ACHN (cell line): ENCODE data around the gene KCTD4.
A peak's percentile ranks its signal among the peaks of the same experiment; 100 is the strongest.

Experiments used
- DNase-seq: peaks from one replicate; pipeline ENCODE4 v3.0.0-alpha.2; 2015
- in situ Hi-C: cut with HindIII; loops from 2 replicates; pipeline ENCODE4 v1.10.0; 2017; ENCODE audit warnings: low sequenced_read_pairs, low pct_ligation_motif_present, low pct_unique_long_range_greater_than_20kb

Gene KCTD4

DNA sequence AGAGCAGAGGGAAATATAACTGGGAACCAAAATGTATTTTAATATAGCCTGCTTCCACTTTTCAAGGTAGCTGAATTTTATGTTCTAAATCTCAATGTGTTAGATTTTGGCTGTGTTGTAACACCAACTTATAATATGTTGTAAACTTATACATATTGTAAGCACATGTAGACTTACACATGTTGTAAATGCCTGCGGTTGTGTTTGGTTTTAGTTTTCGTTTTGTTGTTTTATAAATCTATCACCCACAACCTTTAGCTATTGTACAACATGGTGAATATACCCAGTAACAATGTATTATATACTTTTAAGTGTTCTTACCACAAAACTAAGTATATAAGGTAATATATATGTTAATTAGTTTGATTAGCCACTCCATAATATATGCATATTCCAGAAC, 15.6 kb downstream of the KCTD4 start:
- DNase-seq, result no peak
- in situ Hi-C loops, result no loop called here

DNA sequence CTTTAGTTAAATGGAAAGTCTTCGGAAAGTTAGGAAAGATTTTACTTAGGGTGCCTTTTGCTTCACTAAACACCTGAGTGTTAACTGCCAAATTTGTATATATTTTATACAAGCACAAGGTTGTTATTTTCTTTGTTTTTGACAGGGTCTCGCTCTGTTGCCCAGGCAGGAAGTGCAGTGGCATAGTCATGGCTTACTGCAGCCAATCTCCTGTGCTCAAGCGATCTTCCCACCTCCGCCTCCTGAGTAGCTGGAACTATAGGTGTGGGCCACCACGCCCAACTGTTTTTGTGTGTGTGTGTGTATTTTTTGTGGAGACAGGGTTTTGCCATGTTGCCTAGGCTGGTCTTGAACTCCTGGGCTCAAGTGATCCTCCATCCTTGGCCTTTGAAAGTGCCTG, 16.2 kb downstream of the KCTD4 start:
- DNase-seq, result no peak
- in situ Hi-C loops, result no loop called here

GRCh38 chr13:45180713-45181601, 19.9 kb downstream of the KCTD4 start:
- DNase-seq, result peak; percentile 45

GRCh38 chr13:45180303-45180702, 20.5 kb downstream of the KCTD4 start:
- no peak for DNase-seq
- in situ Hi-C loops, result no loop called here

More at GRCh38 chr13:45180713-45181601, 19.9 kb downstream of the KCTD4 start:
- in situ Hi-C loops, result no loop called here

DNA sequence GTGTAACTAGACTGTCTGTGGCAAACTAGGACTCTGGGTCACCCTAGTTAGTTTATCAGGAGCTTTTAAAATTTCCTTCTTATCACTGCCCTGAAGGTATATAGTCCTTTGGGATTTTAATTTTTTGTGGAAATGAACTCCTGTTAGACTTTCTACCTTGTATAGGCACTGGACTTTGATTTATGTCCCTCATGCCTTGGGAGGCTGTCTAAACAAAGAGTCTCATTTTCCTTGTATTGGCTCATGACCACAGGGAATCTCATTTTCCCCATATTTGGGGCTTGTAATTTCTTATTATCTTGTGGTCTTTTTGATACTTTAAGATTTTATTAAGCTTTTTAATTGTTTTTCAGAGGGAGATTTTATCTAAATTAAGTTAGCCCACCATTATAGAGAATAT, 21.4 kb downstream of the KCTD4 start:
- no peak for DNase-seq
- in situ Hi-C loops, result no loop called here

DNA sequence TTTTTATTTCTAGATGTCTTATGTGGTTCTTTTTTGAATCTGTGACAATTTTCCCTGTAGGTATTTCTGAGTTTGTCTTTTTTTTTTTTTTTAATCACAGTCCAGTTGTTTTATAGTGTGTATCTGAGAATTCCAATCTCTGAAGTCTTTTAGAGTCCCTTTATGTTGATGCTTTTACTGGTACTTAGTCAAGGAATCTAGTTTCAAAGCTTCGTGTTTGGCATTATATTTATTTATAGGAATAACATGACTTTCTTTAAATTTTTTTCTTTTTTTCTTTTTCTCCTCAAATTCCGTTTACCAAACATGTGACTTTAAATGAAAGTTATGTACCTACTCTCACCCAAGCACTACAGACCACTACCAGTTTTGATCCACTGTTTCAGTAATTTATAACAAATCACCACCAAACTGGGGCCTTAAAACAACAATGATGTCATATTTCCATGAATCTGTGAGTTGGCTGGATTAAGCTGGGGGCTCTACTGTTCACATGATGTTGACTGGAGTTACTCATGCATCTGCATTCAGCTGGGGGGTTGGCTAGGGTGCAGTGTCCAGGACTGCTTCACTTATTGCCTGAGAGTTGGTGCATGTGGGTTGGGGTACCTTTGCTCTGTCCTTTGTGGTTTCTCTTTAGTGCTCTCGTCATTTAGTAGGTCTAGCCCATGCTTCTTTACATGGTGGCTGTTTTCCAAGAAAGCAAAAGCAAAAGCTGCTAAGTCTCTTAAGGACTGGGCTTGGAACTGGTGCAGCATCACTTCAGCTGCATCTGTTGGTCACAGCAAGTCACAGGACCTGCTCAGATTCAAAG, 22.3 kb downstream of the KCTD4 start:
- in situ Hi-C loops, result no loop called here
- DNase-seq, result peak; percentile 78

DNA sequence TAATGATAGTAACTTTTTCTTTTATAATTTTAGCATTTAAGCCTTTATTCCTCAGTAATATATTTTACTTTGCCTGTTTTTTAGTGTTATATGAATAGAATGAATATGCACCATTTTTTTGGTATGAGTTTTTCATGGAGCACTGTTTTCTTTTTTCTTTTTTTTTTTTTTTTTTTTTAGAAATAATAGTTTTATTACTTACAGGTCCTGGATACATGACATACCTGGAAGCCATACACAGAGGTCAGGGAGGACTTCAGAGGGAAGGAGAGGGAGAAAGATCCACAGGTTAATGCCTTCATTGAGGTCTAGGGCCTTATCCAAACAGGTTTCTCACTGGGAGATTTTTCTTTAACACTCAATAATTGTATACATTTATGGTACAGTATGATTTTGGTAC, 26.4 kb downstream of the KCTD4 start:
- DNase-seq, result no peak
- in situ Hi-C loops, result no loop called here

GRCh38 chr13:45168555-45168930, 32.3 kb downstream of the KCTD4 start:
- DNase-seq, result no peak
- in situ Hi-C loops, result no loop called here

GRCh38 chr13:45167611-45168554, 33.0 kb downstream of the KCTD4 start:
- DNase-seq, result no peak
- in situ Hi-C loops, result no loop called here

DNA sequence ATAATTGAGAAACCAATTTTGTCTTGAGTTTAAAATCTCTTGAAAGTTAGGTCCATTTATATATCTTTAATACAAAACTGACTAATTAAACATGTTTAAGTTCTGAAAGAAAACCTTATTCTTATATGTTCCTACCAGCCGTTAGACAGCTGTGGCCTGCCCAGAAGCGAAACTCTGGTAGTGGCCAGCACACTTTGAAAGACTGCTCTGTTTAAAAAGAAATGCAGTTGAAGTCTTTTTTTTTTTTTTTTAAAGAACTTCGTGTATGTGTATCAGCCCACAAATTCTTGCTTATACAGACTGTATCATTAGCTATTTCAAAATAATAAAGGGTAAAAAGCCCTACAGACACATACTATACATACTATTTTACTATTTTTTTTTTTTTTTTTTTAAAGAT, 34.0 kb downstream of the KCTD4 start:
- no peak for DNase-seq
- in situ Hi-C loops, result no loop called here

- DNase-seq, result peak; percentile 84
- in situ Hi-C loops, result no loop called here
Measured at GRCh38 chr13:45162821-45163220, 38.0 kb downstream of the KCTD4 start.

DNA sequence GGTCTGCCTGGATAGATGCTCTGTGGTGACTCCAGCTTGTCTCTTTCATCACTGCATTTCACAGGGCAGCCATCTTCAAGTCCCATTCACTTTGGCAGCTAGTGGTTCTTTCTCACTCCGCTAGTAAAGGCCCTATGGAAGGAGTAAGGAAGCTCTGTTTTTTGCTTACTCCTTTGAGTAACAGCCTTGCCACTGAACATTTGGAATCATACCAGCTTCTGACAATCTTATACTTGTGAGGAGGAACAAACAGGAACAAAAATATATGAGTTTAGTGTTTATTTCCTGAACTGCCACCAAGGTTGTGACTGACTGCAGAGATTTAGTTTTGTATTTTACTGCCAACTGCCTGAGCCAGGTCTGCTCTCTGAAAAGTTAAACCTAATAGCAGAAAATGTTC, 38.7 kb downstream of the KCTD4 start:
- in situ Hi-C loops, result no loop called here
- no peak for DNase-seq

- in situ Hi-C loops, result no loop called here
Measured at GRCh38 chr13:45156565-45157361, 44.1 kb downstream of the KCTD4 start.

DNA sequence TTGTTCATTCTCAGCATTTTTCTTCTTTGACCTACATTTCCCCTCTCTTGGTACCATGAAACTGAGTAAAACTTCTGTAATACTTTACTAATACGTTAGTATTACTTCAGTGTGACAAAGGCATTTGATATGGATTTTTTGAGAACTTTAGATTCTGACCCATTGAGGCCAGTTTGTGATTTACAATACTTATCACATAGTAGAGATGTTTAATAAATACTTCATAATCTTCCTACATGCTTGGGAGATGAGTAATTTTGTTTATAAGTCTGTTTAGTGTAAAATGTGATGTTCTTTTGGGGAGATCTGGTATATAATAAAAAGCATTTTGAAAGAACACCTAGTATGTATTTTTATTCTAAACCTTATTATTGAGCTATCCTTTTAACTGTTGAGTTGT, 50.9 kb downstream of the KCTD4 start:
- DNase-seq, result no peak
- in situ Hi-C loops, result no loop called here

More at GRCh38 chr13:45156565-45157361, 44.1 kb downstream of the KCTD4 start:
- no peak for DNase-seq

DNA sequence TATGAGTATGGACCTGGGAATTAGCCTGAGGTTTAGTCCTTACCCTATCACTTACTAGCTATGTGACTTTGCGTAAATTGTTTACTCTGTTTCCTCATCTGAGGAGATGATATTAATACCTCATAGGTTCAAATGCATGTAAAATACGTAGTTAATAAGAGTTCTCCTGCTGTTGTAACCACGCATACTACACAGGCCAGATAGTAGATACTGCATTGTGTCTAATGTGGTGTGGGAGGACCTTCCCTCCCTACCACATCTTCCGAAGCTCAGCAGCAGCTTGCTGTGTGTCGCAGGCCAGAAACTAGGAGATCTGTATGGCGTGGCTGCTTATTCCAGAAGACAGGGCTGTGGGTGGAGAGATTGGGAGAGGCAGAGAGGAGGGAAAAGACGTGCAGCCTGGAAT, 57.5 kb downstream of the KCTD4 start:
- no peak for DNase-seq
- in situ Hi-C loops, result no loop called here
